GM19023 (cell line): Measurements from ENCODE around the gene CRADD.
"Not testable (repeated sequence)": the region's sequence is repeated elsewhere in the genome, so short reads cannot be mapped to it uniquely, and the experiment has no call there.

ENCODE experiments used
- ATAC-seq: cut with Tn5 transposase; IDR thresholded peaks from one replicate; pipeline ENCODE4 v1.9.1; 2021; ENCODE audit warnings: mild to moderate bottlenecking, moderate library complexity; ENCODE audit not compliant: unreplicated experiment

CRADD gene

GRCh38 chr12:93862424-93862823, 185.2 kb downstream of the CRADD start:
- ATAC-seq, result no peak

- ATAC-seq, result no peak
These were observed 188.6 kb downstream of the CRADD start for GRCh38 chr12:93865751-93866150.

- no peak for ATAC-seq
These were observed 191.6 kb downstream of the CRADD start for GRCh38 chr12:93868771-93869170.

GRCh38 chr12:93870020-93870795, 193.0 kb downstream of the CRADD start:
- ATAC-seq, result no peak

DNA sequence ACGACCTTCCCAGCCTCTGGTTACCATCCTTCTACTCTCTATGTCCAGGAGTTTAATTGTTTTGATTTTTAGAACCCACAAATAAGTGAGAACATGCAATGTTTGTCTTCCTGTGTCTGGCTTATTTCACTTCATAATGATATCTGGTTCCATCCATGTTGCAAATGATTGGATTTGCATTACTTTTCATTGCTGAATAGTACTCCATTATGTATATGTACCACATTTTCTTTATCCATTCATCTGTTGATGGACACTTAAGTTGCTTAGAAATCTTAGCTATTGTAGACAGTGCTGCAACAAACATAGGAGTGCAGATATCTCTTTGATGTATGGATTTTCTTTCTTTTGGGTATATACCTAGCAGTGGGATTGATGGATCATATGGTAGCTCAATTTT, 194.4 kb downstream of the CRADD start:
- ATAC-seq, result not testable (repeated sequence)

GRCh38 chr12:93873561-93873960, 196.4 kb downstream of the CRADD start:
- ATAC-seq, result no peak

- no peak for ATAC-seq
These were observed 198.0 kb downstream of the CRADD start for GRCh38 chr12:93875157-93875556.

DNA sequence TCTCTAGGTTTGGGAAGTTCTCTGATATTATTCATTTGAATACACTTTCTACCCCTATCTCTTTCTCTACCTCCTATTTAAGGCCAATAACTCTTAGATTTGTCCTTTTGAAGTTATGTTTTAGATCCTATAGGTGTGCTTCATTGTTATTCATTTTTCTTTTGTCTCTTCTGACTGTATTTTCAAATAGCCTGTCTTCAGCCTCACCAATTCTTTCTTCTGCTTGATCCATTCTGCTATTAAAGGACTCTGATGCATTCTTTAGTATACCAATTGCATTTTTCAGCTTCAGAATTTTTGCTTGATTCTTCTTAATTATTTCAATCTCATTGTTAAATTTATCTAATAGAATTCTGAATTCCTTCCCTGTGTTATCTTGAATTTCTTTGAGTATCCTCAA, 199.2 kb downstream of the CRADD start:
- ATAC-seq, result no peak

DNA sequence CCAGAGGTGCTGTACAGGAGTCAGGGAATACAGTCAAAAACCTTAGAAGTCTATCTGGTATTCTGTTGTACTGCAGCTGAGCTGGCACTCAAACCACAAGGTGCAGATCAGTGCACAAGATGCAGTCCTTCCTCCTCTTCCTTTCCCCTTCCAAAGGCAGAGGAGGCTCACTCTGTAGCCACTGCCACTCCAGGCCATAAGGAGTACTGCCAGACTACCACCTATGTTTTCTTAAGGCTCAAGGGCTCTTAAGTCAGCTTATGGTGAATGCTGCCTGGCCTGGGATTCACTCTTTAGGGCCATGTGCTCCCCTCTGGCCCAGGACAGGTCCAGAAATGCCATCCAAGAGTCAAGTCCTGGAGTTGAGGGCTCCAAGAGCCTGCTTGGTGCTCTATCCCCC, 200.3 kb downstream of the CRADD start:
- no peak for ATAC-seq

- ATAC-seq, result no peak
These were observed 202.6 kb downstream of the CRADD start for GRCh38 chr12:93879476-93880421.

- no peak for ATAC-seq
These were observed 203.8 kb downstream of the CRADD start for GRCh38 chr12:93880853-93881522.

DNA sequence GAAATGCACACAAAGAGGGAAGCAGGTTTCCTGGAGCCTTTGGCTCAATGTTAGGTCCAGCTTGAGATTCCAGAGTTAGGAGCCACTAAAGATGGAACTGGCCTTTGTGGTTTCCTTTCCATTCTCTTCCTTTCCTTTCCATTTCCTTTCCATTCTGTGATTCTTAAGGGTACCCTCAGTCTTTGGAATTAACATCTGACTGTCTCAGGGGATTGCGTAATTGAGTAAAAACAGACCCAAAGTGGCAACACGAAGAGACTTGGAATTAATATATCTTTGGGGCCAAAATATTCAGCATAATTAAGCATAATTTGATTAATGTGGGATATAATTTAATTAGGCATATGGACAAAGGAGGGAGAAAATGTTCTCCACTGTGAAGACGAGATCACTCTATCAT, 205.6 kb downstream of the CRADD start:
- ATAC-seq, result no peak

DNA sequence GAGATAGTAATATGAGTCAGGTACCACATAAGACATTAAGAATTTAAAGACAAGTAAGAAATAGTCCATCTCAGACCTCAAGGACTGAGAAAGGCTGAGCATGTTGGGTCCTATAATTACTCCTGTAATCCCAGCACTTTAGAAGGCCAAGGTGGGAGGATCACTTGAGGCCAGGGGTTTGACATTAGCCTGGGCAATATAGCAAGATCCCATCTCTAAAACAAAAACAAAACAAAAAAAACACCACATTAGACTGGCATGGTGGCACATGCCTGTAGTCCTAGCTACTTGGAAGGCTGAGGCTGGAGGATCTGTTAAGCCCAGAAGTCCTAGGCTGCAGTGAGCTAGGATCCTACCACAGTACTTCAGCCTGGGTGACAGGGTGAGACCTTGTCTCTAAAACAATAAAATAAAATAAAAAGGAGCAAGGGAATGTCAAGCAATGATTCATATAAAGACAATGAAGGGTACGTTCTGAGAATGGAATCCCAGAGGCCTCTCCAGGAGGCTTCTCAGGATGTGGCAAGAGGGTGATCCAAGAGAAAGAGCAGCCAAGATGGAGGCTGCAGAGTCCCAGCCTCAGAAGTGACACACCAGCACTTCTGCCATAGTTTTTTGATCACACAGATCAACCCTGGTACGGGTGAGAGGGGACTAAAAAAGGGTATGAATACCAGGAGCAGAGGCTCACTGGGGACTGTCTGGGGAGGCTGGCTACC, 206.4 kb downstream of the CRADD start:
- ATAC-seq, result no peak

DNA sequence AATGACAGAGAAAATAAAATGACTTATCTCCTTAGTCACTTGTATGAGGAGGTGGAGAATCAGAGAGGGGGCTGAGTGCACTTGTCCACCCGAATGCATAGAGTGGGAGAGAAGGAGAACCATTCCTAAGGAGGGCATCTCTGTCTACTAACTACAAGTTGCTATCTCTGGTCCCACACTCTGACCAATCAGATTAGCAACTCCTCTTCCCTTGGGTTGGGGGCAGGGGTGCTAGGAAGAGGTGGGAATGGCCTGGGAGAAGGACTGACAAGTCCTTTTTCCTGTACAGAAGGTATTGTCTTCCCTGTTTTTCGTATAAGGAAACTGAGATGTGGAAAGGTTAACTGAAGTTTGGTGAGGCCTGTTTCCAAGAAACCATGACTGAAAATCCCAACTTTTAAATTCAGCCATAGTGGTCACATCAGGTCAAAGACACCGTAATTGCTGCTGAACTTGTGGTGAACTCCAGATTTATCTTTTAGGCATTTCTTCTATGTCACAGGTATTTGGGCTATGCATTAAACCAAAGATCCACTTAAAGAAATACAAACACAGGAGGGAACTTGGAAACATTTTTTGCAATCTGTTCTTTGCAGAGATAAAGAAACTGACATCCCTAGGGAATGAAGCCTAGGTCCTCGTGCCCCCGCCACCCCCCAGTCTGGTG, 207.8 kb downstream of the CRADD start:
- ATAC-seq, result no peak

GRCh38 chr12:93885973-93886532, 208.9 kb downstream of the CRADD start:
- not testable (repeated sequence) for ATAC-seq

GRCh38 chr12:93886533-93887511, 209.6 kb downstream of the CRADD start:
- ATAC-seq, result no peak

DNA sequence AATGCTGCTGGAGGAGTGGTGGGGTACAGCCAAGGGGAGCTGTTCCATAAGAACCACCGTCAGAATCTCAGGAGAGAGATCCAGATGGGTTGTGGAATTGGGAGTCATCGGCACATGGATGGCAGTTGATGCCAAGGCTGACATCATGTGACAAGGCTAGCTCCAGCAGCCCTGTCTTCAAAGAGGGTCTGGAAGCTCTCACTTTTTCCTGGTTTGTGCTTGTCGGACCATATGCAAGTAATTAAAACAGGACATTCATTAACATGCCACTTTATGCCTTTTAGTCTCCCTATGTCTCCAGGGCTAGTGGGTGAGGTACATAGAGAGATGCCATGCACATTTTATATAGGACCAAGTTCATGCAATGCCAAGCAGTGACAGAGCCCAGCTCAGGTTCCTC, 211.8 kb downstream of the CRADD start:
- no peak for ATAC-seq

DNA sequence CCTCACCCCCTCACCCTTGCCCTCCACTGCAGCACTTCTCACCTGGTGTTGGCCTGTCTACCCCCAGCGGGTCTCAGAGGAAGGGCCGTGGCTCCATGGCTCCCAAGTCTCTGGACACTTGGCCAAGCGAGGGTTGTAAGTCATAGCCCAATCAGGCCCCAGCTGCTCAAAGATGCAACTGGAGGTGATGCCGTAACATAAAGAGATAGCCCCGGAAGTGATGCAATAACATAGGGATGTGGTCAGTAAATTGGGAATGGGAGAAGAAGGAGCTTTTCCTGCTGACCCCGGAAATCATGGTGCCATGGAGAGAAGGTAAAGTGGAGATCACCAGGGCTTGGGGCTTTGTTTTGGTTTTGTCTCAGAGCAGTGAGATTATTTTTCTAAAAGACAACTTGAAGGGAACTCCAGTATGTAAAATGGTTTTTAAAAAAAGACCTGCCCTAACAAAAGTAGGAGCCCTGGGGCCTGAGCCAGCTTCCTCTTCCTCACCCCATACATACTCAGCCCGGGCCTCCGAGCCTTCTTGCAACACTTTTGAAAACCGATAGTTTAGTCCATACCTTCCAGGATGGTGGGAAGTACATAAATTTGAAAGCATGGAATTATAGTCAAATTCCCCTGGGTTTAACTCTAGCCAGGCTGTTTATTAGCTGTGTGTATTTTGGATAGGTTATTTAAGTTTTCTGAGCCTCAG, 212.5 kb downstream of the CRADD start:
- ATAC-seq, result no peak
